Lung (tissue), 13 donors: ENCODE data around the gene TMEM235. TPM values are rescaled to one million over a fixed set of nuclear protein-coding genes. Genes with fewer than 3 reads are reported as not detected.

Experiments used
- ATAC-seq: fragments of 200-7000 bp; cut with Tn5 transposase; one replicate; pipeline ENCODE4 v1.9.1; 2020; ENCODE audit warnings: moderate number of reproducible peaks; ENCODE audit not compliant: insufficient read depth, low FRiP score
- DNase-seq, 3 donors: peaks; one replicate each; pipeline ENCODE4 v3.0.0-alpha.2; 2013 to 2017
- H3K27ac ChIP-seq, 2 donors: one replicate each; pipeline ENCODE4 v1.5.1; 2013; ENCODE audit warnings: mild to moderate bottlenecking in 2 of 2, moderate library complexity in 2 of 2, control low read depth in 1 of 2, inconsistent platforms in 1 of 2, low read depth in 1 of 2, low read length in 1 of 2
- H3K27me3 ChIP-seq, 3 donors: one replicate each; pipeline ENCODE4 v1.5.1; 2013; ENCODE audit warnings: low read length in 2 of 3; ENCODE audit not compliant: control insufficient read depth in 3 of 3, insufficient read depth in 3 of 3
- H3K36me3 ChIP-seq, 4 donors: one replicate each; pipeline ENCODE4 v1.5.1; 2013; ENCODE audit warnings: low read length in 4 of 4, mild to moderate bottlenecking in 1 of 4, moderate library complexity in 1 of 4; ENCODE audit not compliant: control insufficient read depth in 4 of 4, insufficient read depth in 4 of 4
- H3K4me1 ChIP-seq, 5 donors: one replicate each; pipeline ENCODE4 v1.5.1; 2013; ENCODE audit warnings: low read length in 5 of 5, mild to moderate bottlenecking in 2 of 5, moderate library complexity in 1 of 5; ENCODE audit not compliant: control insufficient read depth in 5 of 5, insufficient read depth in 5 of 5
- H3K4me3 ChIP-seq: one replicate; pipeline ENCODE4 v1.5.1; 2013; ENCODE audit warnings: mild to moderate bottlenecking, control low read depth, moderate library complexity
- H3K9ac ChIP-seq, 2 donors: one replicate each; pipeline ENCODE4 v1.5.1; 2013; ENCODE audit warnings: low read length in 2 of 2, control low read depth in 1 of 2; ENCODE audit not compliant: insufficient read depth in 1 of 2
- H3K9me3 ChIP-seq, 4 donors: one replicate each; pipeline ENCODE4 v1.5.1; 2013; ENCODE audit warnings: low read length in 3 of 4, mild to moderate bottlenecking in 1 of 4, moderate library complexity in 1 of 4; ENCODE audit not compliant: control insufficient read depth in 4 of 4, insufficient read depth in 3 of 4
- WGBS, 2 donors: extraction: QIAGEN DNeasy Blood & Tissue Kit; methylation state at CpG; one replicate each; pipeline ENCODE4 v1.1.7; 2013; 5-methylcytosine and 5-hydroxymethylcytosine counted together
- polyA plus RNA-seq, 2 donors: library from polyadenylated mRNA; stranded (reverse); fragments of 200-250 nt; gene quantifications; one replicate each; pipeline ENCODE4 v1.2.1, GENCODE V29; 2013
- small RNA-seq: library from RNA; depleted of rRNA; stranded (forward); fragments of <200 nt; gene quantifications from one replicate; pipeline ENCODE3, GENCODE V24; 2014; ENCODE audit warnings: low replicate concordance
- total RNA-seq, 2 donors: library from RNA; depleted of rRNA in 1 of 2; stranded (reverse); fragments of >200 nt in 1 of 2; gene quantifications; one replicate each; pipeline ENCODE4 v1.2.1, GENCODE V29; 2014 to 2021
- TF ChIP-seq, protein P1 (sequence below): IDR thresholded peaks from 2 replicates; pipeline ENCODE4 v1.5.1; 2012; ENCODE audit warnings: mild to moderate bottlenecking; ENCODE audit errors: control extremely low read depth, extremely low read depth
- donor health status: control.
- donor health status: control.
- donor health status: Bipolar disorder and iron deficiency.
- donor health status: healthy.
- donor health status: DM: yes; HTN: yes; CAD: no.

Gene TMEM235
- total and polyA plus RNA-seq, 4 donors: 0.08 to 0.97 TPM; not detected in 2

DNA sequence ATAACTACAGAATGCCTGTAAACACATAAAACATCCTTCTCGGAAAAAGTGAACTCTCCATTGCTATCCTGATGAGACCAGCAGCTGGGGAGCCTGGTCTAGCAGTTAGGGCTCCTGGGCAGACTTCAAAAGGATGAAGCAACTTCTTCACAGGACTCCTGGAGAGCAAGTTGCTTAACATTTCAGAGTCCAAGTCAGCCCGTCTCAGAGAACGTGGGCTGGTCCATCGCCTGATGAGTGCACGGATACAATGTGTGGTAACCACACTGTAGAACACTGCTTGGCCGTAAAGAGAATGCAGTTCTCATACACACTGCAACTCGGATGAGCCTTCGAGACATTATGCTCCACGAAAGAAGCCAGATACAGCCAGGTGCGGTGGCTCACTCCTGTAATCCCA is 52.7 kb downstream of the TMEM235 start:
- Histone ChIP-seq H3K4me1 (no peaks in the 10 kb centered on the region), H3K36me3 (no peaks in the 10 kb centered on the region), H3K27ac (peak overlapping the region in 1 of 2 donors; percentile 17), H3K4me3 (no peak overlapping the region), H3K9ac (no peak overlapping the region), H3K9me3 (no peaks in the 10 kb centered on the region), H3K27me3 (no peaks in the 10 kb centered on the region)
- DNase-seq (no peak), ATAC-seq (peak; percentile 58)
- TF ChIP-seq, protein P1, sequence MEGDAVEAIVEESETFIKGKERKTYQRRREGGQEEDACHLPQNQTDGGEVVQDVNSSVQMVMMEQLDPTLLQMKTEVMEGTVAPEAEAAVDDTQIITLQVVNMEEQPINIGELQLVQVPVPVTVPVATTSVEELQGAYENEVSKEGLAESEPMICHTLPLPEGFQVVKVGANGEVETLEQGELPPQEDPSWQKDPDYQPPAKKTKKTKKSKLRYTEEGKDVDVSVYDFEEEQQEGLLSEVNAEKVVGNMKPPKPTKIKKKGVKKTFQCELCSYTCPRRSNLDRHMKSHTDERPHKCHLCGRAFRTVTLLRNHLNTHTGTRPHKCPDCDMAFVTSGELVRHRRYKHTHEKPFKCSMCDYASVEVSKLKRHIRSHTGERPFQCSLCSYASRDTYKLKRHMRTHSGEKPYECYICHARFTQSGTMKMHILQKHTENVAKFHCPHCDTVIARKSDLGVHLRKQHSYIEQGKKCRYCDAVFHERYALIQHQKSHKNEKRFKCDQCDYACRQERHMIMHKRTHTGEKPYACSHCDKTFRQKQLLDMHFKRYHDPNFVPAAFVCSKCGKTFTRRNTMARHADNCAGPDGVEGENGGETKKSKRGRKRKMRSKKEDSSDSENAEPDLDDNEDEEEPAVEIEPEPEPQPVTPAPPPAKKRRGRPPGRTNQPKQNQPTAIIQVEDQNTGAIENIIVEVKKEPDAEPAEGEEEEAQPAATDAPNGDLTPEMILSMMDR: no peak
- 36 to 63% methylated on average over 10 of the region's 10 CpGs for WGBS, 2 donors

DNA sequence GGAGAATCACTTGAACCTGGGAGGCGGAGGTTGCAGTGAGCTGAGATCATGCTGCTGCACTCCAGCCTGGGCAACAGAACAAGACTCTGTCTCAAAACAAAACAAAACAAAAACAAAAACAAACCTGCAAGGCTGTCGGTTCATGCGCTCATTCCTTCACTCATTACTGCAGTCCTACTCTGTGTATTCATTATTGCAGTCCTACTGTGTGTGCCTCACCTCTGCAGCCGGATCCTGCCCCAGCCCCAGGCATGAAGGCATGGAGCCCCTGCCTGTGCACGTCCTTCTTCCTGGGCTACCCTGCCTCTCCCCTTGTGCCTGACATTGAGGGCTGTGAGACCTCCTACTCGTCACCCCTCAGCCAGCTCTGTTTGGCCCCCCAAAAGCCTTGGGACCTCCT is 57.6 kb downstream of the TMEM235 start:
- Histone ChIP-seq H3K27ac (no peak overlapping the region), H3K4me1 (peaks cover 0 to 4% (median 3%) of the 10 kb centered on the region in 5 donors), H3K36me3 (no peaks in the 10 kb centered on the region), H3K27me3 (no peaks in the 10 kb centered on the region), H3K9me3 (no peaks in the 10 kb centered on the region), H3K9ac (no peak overlapping the region), H3K4me3 (no peak overlapping the region)
- no peak for ATAC-seq
- 85 to 86% methylated on average over 6 of the region's 6 CpGs for WGBS, 2 donors
- TF ChIP-seq, protein P1: no peak
- no peak for DNase-seq

DNA sequence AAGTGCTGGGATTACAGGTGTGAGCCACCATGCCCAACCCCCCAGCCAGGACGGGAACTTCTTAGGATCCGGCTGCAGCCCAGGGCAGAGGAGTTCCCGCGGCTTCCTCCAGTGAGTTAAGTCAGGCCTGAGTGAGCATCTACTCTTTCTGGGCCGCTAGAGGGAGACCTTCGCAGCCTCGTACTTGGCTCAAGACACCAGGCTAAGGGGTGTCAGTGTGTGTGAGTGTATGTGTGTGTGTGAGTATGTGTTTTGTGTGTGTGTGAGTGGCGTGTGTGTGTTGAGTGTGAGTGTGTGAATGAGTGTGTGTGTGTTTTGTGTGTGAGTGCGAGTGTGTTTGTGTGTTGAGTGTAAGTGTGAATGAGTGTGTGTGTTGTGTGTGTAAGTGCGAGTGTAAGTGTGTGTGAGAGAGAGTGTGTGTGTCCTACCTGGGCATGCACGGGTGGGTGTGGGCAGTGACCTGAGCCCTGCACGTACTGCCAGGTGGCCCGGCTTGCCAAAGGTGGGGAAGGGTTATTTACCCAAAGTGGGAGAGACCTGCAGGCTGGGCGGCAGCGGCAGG is 58.5 kb downstream of the TMEM235 start:
- Histone ChIP-seq H3K4me3 (no peak overlapping the region), H3K9me3 (no peaks in the 10 kb centered on the region), H3K36me3 (no peaks in the 10 kb centered on the region), H3K27me3 (no peaks in the 10 kb centered on the region), H3K9ac (no peak overlapping the region), H3K27ac (no peak overlapping the region), H3K4me1 (peaks cover 0 to 4% (median 3%) of the 10 kb centered on the region in 5 donors)
- WGBS, 2 donors: 23 to 32% methylated on average over 15 of the region's 15 CpGs
- TF ChIP-seq, protein P1: peak; percentile 82
- ATAC-seq (peak; percentile 83), DNase-seq (peak; percentile 87 to 95 (median 89))

Small RNAs within 50 kb of the gene (small RNA-seq; reads per million reads assigned to genes)
- not detected for gene AC087645.1

Other genes starting within 250 kb of the TMEM235 start
- gene TMC6, start 102.9 kb upstream of the TMEM235 start, total RNA-seq: 100 to 1,000 TPM in 1 of 2 donors, 10 to 100 TPM in 1; 75.7 to 166 TPM
- gene TMC6, start 102.9 kb upstream of the TMEM235 start, polyA plus RNA-seq: 100 to 1,000 TPM in 1 of 2 donors, 10 to 100 TPM in 1; 88.4 to 109 TPM
- gene TMC8, start 100.9 kb upstream of the TMEM235 start, total RNA-seq: 10 to 100 TPM; 15.5 to 28.1 TPM
- 10 to 100 TPM; 15.7 to 21.2 TPM for gene TMC8, start 100.9 kb upstream of the TMEM235 start, polyA plus RNA-seq
- 1 to 10 TPM in 1 of 2 donors, not detected in 1; 2.8 TPM for gene C17orf99, start 85.2 kb upstream of the TMEM235 start, total RNA-seq
- under 1 TPM; 0.05 to 0.20 TPM for gene C17orf99, start 85.2 kb upstream of the TMEM235 start, polyA plus RNA-seq
- gene SYNGR2, start 63.0 kb upstream of the TMEM235 start, total RNA-seq: 100 to 1,000 TPM; 111 to 188 TPM
- 100 to 1,000 TPM; 188 to 212 TPM for gene SYNGR2, start 63.0 kb upstream of the TMEM235 start, polyA plus RNA-seq
- gene TK1, start 44.6 kb upstream of the TMEM235 start, total RNA-seq: 1 to 10 TPM; 7.9 to 9.2 TPM
- 10 to 100 TPM; 11.5 to 14.9 TPM for gene TK1, start 44.6 kb upstream of the TMEM235 start, polyA plus RNA-seq
- 10 to 100 TPM; 33.7 to 34.9 TPM for gene AFMID, start 44.3 kb upstream of the TMEM235 start, total RNA-seq
- gene AFMID, start 44.3 kb upstream of the TMEM235 start, polyA plus RNA-seq: 10 to 100 TPM; 24.6 to 35.4 TPM
- gene BIRC5, start 17.4 kb upstream of the TMEM235 start, total RNA-seq: 10 to 100 TPM in 1 of 2 donors, 1 to 10 TPM in 1; 1.1 to 11.2 TPM
- gene BIRC5, start 17.4 kb upstream of the TMEM235 start, polyA plus RNA-seq: 1 to 10 TPM; 2.0 to 2.8 TPM
- 10 to 100 TPM; 65.8 to 83.8 TPM for gene SOCS3, start 128.4 kb downstream of the TMEM235 start, total RNA-seq
- gene SOCS3, start 128.4 kb downstream of the TMEM235 start, polyA plus RNA-seq: 100 to 1,000 TPM; 143 to 545 TPM
- gene PGS1, start 147.0 kb downstream of the TMEM235 start, total RNA-seq: 100 to 1,000 TPM in 1 of 2 donors, 10 to 100 TPM in 1; 90.6 to 104 TPM
- 10 to 100 TPM; 44.9 to 98.0 TPM for gene PGS1, start 147.0 kb downstream of the TMEM235 start, polyA plus RNA-seq